Measurements from ENCODE around the gene ANKRD13D.

DNA sequence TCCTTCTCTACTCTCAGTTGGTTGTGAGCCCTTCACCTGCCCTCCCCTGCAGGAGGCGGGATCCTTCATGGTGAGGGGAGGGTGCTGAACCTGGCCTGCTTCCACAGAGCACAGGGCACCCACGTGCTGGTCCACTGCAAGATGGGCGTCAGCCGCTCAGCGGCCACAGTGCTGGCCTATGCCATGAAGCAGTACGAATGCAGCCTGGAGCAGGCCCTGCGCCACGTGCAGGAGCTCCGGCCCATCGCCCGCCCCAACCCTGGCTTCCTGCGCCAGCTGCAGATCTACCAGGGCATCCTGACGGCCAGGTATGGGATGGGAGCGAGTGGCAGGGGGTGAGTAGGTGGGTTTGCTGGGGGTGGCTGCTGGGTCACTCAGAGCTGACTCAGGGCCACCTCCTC, 20.6 kb downstream of the ANKRD13D start:
- TF ChIP-seq, protein P1, sequence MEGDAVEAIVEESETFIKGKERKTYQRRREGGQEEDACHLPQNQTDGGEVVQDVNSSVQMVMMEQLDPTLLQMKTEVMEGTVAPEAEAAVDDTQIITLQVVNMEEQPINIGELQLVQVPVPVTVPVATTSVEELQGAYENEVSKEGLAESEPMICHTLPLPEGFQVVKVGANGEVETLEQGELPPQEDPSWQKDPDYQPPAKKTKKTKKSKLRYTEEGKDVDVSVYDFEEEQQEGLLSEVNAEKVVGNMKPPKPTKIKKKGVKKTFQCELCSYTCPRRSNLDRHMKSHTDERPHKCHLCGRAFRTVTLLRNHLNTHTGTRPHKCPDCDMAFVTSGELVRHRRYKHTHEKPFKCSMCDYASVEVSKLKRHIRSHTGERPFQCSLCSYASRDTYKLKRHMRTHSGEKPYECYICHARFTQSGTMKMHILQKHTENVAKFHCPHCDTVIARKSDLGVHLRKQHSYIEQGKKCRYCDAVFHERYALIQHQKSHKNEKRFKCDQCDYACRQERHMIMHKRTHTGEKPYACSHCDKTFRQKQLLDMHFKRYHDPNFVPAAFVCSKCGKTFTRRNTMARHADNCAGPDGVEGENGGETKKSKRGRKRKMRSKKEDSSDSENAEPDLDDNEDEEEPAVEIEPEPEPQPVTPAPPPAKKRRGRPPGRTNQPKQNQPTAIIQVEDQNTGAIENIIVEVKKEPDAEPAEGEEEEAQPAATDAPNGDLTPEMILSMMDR (IDR thresholded peaks at IDR 0.05 in 4 of 5, conservative IDR thresholded peaks at IDR 0.05 in 1 of 5) = no peak
- no peak for TF ChIP-seq POLR2A (IDR thresholded peaks at IDR 0.05)

All from gastrocnemius medialis (tissue), 4 donors.